K562 (cell line): ENCODE measurements around the gene SPOCK3.

Source experiments
- CSDE1 ChIP-seq, 2 experiments: fragments of 450-650 bp; IDR thresholded peaks; 2 replicates each; pipeline ENCODE4 v1.6.1; 2016; ENCODE audit warnings: mild to moderate bottlenecking in 1 of 2
- DNMT1 ChIP-seq: fragments of 450-650 bp; IDR thresholded peaks from 2 replicates; pipeline ENCODE4 v1.6.1; 2016; ENCODE audit warnings: antibody characterized with exemption, mild to moderate bottlenecking
- EP300 ChIP-seq: IDR thresholded peaks from 2 replicates; pipeline ENCODE4 v1.6.1; 2012; ENCODE audit warnings: low read length, improper control_type of control experiment
- EZH2 ChIP-seq: IDR thresholded peaks from 2 replicates; pipeline ENCODE4 v1.6.1; 2012; ENCODE audit warnings: low read depth, mild to moderate bottlenecking, inconsistent platforms, low read length, borderline replicate concordance
- HBP1 ChIP-seq: fragments of 450-650 bp; formaldehyde crosslinking; IDR thresholded peaks from 2 replicates; pipeline ENCODE4 v1.4.0; 2022; ENCODE audit warnings: missing genetic modification characterization
- HIVEP1 ChIP-seq: fragments of 250-450 bp; sonication (Bioruptor Pico); IDR thresholded peaks from 2 replicates; pipeline ENCODE4 v1.4.0; 2020; ENCODE audit warnings: mild to moderate bottlenecking
- MEF2A ChIP-seq: IDR thresholded peaks from 2 replicates; pipeline ENCODE4 v1.6.1; 2011; ENCODE audit warnings: low read depth, mild to moderate bottlenecking, low read length, moderate library complexity; ENCODE audit not compliant: control insufficient read depth
- NBN ChIP-seq: fragments of 450-650 bp; IDR thresholded peaks from 2 replicates; pipeline ENCODE4 v1.6.1; 2016; ENCODE audit warnings: low read depth, mild to moderate bottlenecking
- POLR2A ChIP-seq: fragments of 450-650 bp; conservative IDR thresholded peaks from 2 replicates; pipeline ENCODE4 v1.6.1; 2016
- ZFP30 ChIP-seq: fragments of 250-450 bp; sonication (Bioruptor Pico); IDR thresholded peaks from 2 replicates; pipeline ENCODE4 v1.8.0; 2022; ENCODE audit warnings: moderate library complexity, mild to moderate bottlenecking, inconsistent platforms, borderline replicate concordance
- ZNF274 ChIP-seq: IDR thresholded peaks from 2 replicates; pipeline ENCODE4 v1.6.1; 2011; ENCODE audit warnings: low read depth, mild to moderate bottlenecking, low read length, moderate library complexity, borderline replicate concordance
- TF ChIP-seq, protein P1 (sequence below): fragments of 450-650 bp; IDR thresholded peaks from 2 replicates; pipeline ENCODE4 v1.6.1; 2016; ENCODE audit warnings: missing biosample characterization, missing genetic modification characterization

DNA sequence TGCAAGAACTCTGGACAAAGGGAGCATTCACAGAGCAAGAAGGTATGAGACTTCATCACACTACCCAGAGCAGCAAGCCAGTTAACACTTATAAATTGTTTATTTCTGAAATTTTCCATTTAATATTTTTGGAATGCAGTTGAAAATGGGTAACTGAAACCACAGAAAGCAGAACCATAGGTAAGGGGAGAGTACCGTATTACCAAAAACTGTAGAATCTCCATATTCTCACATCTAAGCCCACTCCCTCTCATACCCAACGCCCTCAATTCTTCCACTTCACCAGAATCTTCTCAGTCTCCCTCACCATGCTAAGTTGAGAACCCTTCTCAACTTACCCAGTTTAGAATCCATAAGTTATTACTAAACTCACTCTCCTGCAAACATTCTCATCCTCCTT, 277.8 kb downstream of the SPOCK3 start:
- TF ChIP-seq CSDE1 (IDR thresholded peaks at IDR 0.05) (no peak), EZH2 (no peak), ZFP30 (CRISPR knock-in tag) (no peak), MEF2A (no peak), NBN (no peak), HBP1 (CRISPR knock-in tag) (no peak), HIVEP1 (CRISPR knock-in tag) (no peak), POLR2A (no peak), EP300 (no peak), ZNF274 (no peak), DNMT1 (no peak)
- TF ChIP-seq, protein P1, sequence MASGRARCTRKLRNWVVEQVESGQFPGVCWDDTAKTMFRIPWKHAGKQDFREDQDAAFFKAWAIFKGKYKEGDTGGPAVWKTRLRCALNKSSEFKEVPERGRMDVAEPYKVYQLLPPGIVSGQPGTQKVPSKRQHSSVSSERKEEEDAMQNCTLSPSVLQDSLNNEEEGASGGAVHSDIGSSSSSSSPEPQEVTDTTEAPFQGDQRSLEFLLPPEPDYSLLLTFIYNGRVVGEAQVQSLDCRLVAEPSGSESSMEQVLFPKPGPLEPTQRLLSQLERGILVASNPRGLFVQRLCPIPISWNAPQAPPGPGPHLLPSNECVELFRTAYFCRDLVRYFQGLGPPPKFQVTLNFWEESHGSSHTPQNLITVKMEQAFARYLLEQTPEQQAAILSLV (tag), result no peak
